CD4-positive, alpha-beta T cell treated with Interleukin-12 subunit alpha and Interleukin-12 subunit beta, for 1 hour (primary cell): Measurements from ENCODE around the gene SLC7A6.

Source experiments
- DNase-seq: peaks from one replicate; pipeline ENCODE4 v3.0.0-alpha.2; 2020

Gene SLC7A6

GRCh38 chr16:68235108-68235886 is 29.0 kb upstream of the SLC7A6 start:
- no peak for DNase-seq

GRCh38 chr16:68235887-68236136 is 28.5 kb upstream of the SLC7A6 start, which contains the start of gene ESRP2:
TSS of gene ESRP2 (minus strand) at chr16:68236127. CDS start at chr16:68236045, 82 bp downstream.
- DNase-seq = no peak

DNA sequence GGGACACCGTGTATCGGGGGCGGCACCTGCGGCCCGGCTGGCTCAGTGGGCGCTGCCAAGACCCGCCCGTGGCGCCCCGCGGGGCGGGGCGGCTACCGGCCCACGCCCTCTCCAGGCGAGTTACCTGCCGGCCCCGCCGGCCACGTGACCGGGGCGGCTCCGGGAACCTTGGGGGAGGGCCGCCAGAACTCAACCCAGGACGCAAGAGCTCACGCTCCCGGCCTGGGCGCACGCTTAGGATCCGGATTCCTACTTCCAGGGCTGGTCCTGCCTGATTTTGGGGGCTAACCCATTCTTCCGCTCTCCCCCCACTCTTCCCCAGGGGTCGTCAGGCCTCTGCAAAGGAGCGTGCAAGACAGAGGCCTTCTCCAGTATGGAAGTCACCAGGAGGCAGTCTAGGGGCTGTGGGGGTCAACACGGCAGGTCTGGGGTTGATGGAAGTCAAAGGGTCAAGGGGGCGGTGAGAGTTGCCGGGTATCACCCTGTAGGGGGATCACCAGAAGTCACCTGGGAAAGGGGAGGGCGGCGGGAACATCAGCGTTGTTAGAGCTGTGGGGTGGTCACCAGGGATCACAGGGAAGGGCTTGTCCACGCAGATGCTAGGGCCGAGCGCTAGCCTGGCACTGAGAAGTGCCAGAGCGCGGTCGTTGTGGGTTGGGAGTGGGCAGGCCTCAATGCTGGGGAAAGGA is 28.0 kb upstream of the SLC7A6 start:
- DNase-seq = peak; percentile 57

GRCh38 chr16:68236826-68237242 is 27.5 kb upstream of the SLC7A6 start:
- no peak for DNase-seq

GRCh38 chr16:68237243-68238028 is 26.9 kb upstream of the SLC7A6 start:
- peak; percentile 93 for DNase-seq

GRCh38 chr16:68238029-68238345 is 26.3 kb upstream of the SLC7A6 start:
- DNase-seq = no peak

DNA sequence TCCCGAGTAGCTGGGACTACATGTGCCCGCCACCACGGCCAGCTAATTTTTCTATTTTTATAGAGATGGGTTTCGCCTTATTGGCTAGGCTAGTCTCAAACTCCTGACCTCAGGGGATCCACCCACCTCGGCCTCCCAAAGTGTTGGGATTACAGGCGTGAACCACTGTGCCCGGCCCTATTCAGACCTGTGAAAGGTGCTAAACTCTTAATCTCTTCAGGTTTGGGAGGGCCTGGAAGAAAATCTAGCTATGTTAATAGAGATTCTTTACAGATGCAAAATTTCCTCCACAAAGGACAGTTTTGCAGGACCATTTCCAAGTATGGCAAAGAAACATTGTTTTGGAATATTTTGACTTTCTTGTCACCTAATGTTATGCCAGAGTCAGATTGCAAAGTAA is 22.2 kb upstream of the SLC7A6 start:
- no peak for DNase-seq

DNA sequence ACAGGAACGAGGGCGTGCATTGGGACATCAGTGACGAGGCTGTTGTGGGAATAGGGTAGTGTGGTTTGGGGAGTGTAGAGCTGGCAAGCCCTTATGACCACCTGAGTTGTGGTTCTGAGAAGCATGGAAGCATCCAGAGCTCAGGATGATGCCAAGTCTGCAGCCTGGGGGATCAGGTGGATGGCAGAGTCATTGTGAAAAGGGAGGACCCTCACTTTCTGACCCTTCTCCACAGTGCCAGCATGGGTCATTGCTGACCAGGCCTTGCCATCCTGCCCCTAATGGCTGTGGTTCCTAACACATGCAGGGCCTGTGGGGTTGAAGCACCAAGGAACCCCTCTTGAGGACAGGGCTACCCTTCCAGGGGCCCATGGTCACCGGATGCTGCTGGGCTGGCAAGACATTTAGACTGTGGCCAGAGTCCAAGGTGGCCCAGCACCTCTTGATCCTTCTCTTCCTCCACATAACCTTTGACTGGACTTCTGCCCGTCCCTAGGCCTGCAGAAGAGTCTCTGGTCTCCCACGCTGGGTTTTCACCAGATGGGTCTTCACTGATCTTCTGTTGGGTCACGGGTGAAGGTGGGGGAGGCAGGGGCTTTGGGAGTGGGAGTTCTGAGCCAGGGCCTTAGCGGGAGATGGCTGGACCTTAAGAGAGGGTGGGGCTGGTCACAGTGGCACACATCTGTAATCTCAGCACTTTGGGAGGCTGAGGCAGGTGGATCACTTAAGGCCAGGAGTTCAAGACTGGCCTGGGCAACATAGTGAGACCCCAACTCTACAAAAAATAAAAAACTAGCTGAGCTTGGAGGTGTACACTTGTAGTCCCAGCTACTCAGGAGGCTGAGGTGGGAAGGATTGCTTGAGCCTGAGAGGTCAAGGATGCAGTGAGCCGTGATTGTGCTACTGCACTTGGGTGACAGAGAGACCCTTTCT is 21.1 kb upstream of the SLC7A6 start:
- no peak for DNase-seq

DNA sequence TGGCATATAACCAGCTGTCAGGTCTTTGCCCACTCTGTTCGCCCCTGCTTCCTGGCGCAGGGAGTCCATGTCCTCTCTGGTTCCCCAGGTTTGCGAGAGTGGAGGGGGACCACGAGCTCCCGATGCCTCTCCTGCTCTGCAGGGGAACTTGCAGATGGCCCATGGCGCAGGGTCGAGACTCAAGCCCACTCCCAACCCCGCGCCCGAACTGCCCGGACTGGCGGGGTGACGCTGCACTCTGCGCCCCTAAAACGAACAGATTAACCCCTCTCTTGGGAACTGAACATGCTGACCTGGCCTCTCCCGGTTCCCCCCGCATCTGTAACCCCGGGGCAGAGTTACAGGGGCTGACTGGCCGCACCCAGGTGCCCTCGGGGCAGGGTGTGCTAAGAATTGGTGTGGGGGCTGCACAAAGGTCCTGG is 19.8 kb upstream of the SLC7A6 start:
- no peak for DNase-seq

GRCh38 chr16:68244903-68245853 is 19.1 kb upstream of the SLC7A6 start, which contains the start of gene PLA2G15:
TSS of gene PLA2G15 (plus strand) at chr16:68245373. CDS start at chr16:68245427, 54 bp downstream.
- peak; percentile 98 for DNase-seq

GRCh38 chr16:68246121-68246520 is 18.2 kb upstream of the SLC7A6 start:
- DNase-seq = no peak

DNA sequence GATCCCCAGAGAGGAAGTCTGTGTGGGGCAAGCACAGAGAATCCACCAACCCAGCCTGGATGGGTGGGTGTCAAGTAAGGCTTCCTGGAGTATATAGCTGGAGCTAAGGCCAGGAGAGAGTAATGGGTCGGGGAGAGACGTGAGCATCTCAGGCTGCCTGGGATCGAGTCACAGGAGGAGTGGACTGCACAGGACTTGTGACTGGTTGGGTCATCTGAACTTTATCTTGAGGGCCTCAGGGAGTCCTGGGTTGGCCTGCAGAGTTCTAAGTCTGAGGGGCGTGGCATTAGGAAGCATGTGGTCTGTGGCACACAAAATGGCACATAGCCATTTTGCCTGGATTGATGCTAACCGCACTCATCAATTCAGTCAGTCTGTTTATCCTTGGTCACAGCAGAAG is 17.7 kb upstream of the SLC7A6 start:
- DNase-seq = no peak

DNA sequence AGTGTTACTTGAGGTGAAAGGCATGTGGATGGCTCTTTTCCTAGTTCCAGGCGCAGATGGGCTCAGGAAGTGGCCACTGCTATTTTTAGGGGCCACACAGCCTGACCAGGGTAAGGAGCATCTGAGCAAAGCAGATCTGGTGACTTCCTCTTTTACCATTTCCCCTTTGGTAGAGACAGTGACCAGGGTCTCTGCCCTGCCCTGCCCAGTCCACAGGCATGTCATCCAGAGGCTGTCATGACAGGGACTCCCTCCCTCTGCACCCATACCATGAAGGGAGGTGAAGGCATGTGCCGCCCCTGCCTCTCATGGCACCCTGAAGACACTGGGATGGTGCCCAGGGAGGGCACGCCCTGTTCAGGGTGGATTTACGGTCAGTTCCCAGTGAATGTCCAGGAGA is 16.9 kb upstream of the SLC7A6 start:
- DNase-seq = no peak

GRCh38 chr16:68247932-68248331 is 16.4 kb upstream of the SLC7A6 start:
- no peak for DNase-seq

DNA sequence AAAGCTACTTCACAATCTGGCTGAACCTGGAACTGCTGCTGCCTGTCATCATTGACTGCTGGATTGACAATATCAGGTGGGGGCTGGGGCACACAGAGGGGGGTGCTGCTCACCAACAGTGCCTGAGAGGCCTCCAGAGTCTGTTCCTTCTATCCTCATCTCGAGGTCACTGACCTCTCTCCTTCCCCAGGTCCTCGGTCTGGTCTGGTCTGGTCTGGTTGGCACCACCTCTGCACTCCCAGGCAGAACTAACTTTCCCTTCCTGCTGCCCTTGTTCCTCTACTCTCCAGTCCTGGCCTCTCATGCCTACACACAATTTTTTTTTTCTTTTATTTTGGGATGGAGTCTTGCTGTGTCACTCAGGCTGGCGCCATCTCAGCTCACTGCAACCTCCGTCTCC is 15.0 kb upstream of the SLC7A6 start:
- DNase-seq = no peak

- no peak for DNase-seq
Observed at GRCh38 chr16:68250951-68251350, 13.4 kb upstream of the SLC7A6 start.

GRCh38 chr16:68251832-68252231 is 12.5 kb upstream of the SLC7A6 start:
- DNase-seq = no peak

- no peak for DNase-seq
Observed at GRCh38 chr16:68252383-68252782, 11.9 kb upstream of the SLC7A6 start.

DNA sequence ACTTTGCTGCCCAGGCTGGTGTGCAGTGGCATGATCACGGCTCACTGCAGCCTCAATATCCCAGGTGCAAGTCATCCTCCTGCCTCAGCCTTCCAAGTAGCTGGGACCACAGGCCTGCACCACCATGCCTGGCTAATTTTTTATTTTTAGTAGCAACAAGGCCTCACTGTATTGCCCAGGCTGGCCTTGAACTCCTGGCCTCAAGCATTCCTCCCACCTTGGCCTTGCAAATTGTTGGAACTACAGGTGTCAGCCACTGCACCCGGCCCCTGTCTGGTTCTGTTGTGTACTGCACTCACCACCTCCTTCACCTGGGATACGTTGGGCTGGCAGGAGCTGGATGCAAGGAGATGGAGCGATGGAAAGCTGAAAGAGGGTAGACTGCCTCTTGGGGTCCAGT is 10.6 kb upstream of the SLC7A6 start:
- DNase-seq = no peak

DNA sequence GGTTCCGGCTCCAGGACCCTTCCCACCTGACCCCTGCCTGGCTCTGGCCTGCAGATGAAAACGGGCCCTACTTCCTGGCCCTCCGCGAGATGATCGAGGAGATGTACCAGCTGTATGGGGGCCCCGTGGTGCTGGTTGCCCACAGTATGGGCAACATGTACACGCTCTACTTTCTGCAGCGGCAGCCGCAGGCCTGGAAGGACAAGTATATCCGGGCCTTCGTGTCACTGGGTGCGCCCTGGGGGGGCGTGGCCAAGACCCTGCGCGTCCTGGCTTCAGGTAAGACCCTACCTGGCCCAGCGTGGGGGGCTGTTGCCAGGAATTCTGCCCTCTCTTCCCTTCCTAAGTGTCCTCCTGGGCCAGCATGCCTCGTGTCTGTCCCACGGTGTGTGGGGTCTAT is 8.6 kb upstream of the SLC7A6 start:
- no peak for DNase-seq

GRCh38 chr16:68257251-68257905 is 6.9 kb upstream of the SLC7A6 start:
- no peak for DNase-seq
